WTC11 (cell line): Measurements from ENCODE around the gene KSR2. TPM values are rescaled to one million over a fixed set of nuclear protein-coding genes. Genes with fewer than 3 reads are reported as not detected.

ENCODE experiments used
- ATAC-seq: fragments of 200-7000 bp; cut with Tn5 transposase; 2 replicates; pipeline ENCODE4 v1.10.0; 2021; ENCODE audit warnings: mild to moderate bottlenecking, moderate library complexity
- CTCF ChIA-PET: fragments of 300-600 bp; sonication (Branson Sonifier 250); formaldehyde crosslinking; loops from one replicate; lab custom pipeline; 2021; ENCODE audit warnings: antibody characterized with exemption; lab: Charles Lee
- POLR2A ChIA-PET: fragments of 350-600 bp; sonication (Branson Sonifier 250); formaldehyde crosslinking; loops from one replicate; lab custom pipeline; 2021; ENCODE audit warnings: antibody characterized with exemption; lab: Charles Lee
- DNase-seq: peaks from one replicate; pipeline ENCODE4 v3.0.0; 2021; ENCODE audit warnings: low spot score
- H3K27ac Mint-ChIP-seq: 2 replicates; pipeline ENCODE4 v1.8.0; 2021; ENCODE audit warnings: mixed read lengths
- H3K27me3 Mint-ChIP-seq: 2 replicates; pipeline ENCODE4 v1.8.0; 2021; ENCODE audit warnings: low read depth, mild to moderate bottlenecking, moderate library complexity, mixed read lengths
- H3K36me3 Mint-ChIP-seq: 2 replicates; pipeline ENCODE4 v1.8.0; 2021; ENCODE audit warnings: mixed read lengths
- H3K4me1 Mint-ChIP-seq: 2 replicates; pipeline ENCODE4 v1.8.0; 2022; ENCODE audit warnings: mixed read lengths
- H3K4me3 Mint-ChIP-seq: 2 replicates; pipeline ENCODE4 v1.8.0; 2021; ENCODE audit warnings: mild to moderate bottlenecking, moderate library complexity, mixed read lengths
- H3K9me3 Mint-ChIP-seq: 2 replicates; pipeline ENCODE4 v1.8.0; 2021; ENCODE audit warnings: mixed read lengths
- AFF4 ChIP-seq: sonication (generic); formaldehyde crosslinking; IDR thresholded peaks from 2 replicates; pipeline ENCODE4 v1.8.1; 2023; ENCODE audit warnings: mild to moderate bottlenecking, missing genetic modification reagents, borderline replicate concordance
- AR ChIP-seq: fragments of 250-450 bp; sonication (Bioruptor Pico); IDR thresholded peaks from 2 replicates; pipeline ENCODE4 v1.9.0; 2021; ENCODE audit warnings: mild to moderate bottlenecking
- CREM ChIP-seq: sonication (generic); formaldehyde crosslinking; IDR thresholded peaks from 2 replicates; pipeline ENCODE4 v1.8.1; 2022; ENCODE audit warnings: mild to moderate bottlenecking, missing genetic modification reagents, moderate library complexity
- FOXK1 ChIP-seq: sonication (generic); formaldehyde crosslinking; IDR thresholded peaks from 2 replicates; pipeline ENCODE4 v1.8.0; 2022; ENCODE audit warnings: mild to moderate bottlenecking, moderate library complexity, missing genetic modification reagents
- GABPB1 ChIP-seq: sonication (generic); formaldehyde crosslinking; IDR thresholded peaks from 2 replicates; pipeline ENCODE4 v1.8.1; 2023; ENCODE audit warnings: mild to moderate bottlenecking, missing genetic modification reagents
- GRHL2 ChIP-seq: fragments of 250-450 bp; sonication (Bioruptor Pico); IDR thresholded peaks from 2 replicates; pipeline ENCODE4 v1.8.0; 2022; ENCODE audit warnings: mild to moderate bottlenecking, moderate library complexity; ENCODE audit not compliant: insufficient replicate concordance, severe bottlenecking
- NFATC4 ChIP-seq: fragments of 250-450 bp; sonication (Bioruptor Pico); IDR thresholded peaks from 2 replicates; pipeline ENCODE4 v1.9.0; 2021; ENCODE audit warnings: mild to moderate bottlenecking
- NFE2L1 ChIP-seq: sonication (generic); formaldehyde crosslinking; IDR thresholded peaks from 2 replicates; pipeline ENCODE4 v1.8.1; 2023; ENCODE audit warnings: missing genetic modification reagents
- RELA ChIP-seq: sonication (generic); formaldehyde crosslinking; IDR thresholded peaks from 2 replicates; pipeline ENCODE4 v1.8.1; 2022; ENCODE audit warnings: missing genetic modification reagents, mild to moderate bottlenecking, borderline replicate concordance
- RORB ChIP-seq: fragments of 250-450 bp; sonication (Bioruptor Pico); IDR thresholded peaks from 2 replicates; pipeline ENCODE4 v1.9.0; 2021; ENCODE audit warnings: mild to moderate bottlenecking
- SMAD3 ChIP-seq: sonication (generic); formaldehyde crosslinking; IDR thresholded peaks from 2 replicates; pipeline ENCODE4 v1.8.0; 2022; ENCODE audit warnings: missing genetic modification reagents, mild to moderate bottlenecking, borderline replicate concordance
- ZNF232 ChIP-seq: sonication (generic); formaldehyde crosslinking; IDR thresholded peaks from 2 replicates; pipeline ENCODE4 v1.8.0; 2022; ENCODE audit warnings: mild to moderate bottlenecking, missing genetic modification reagents
- ZNF263 ChIP-seq: sonication (generic); formaldehyde crosslinking; IDR thresholded peaks from 2 replicates; pipeline ENCODE4 v1.8.1; 2022; ENCODE audit warnings: low read depth, mild to moderate bottlenecking, moderate library complexity, missing genetic modification reagents
- ZNF396 ChIP-seq: fragments of 250-450 bp; sonication (Bioruptor Pico); IDR thresholded peaks from 2 replicates; pipeline ENCODE4 v1.8.0; 2021; ENCODE audit warnings: mild to moderate bottlenecking, moderate library complexity, borderline replicate concordance
- ZNF416 ChIP-seq: fragments of 250-450 bp; sonication (Bioruptor Pico); IDR thresholded peaks from 2 replicates; pipeline ENCODE4 v1.9.0; 2021; ENCODE audit warnings: mild to moderate bottlenecking, inconsistent platforms
- ZNF425 ChIP-seq: fragments of 250-450 bp; sonication (Bioruptor Pico); conservative IDR thresholded peaks from 2 replicates; pipeline ENCODE4 v1.9.0; 2021; ENCODE audit warnings: mild to moderate bottlenecking
- total RNA-seq: library from RNA; stranded (reverse); gene quantifications from 3 replicates; pipeline ENCODE4 v1.2.3, GENCODE V29; 2021
- TF ChIP-seq, protein P1 (sequence below): sonication (generic); formaldehyde crosslinking; IDR thresholded peaks from 2 replicates; pipeline ENCODE4 v1.8.0; 2023; ENCODE audit warnings: missing genetic modification reagents
- TF ChIP-seq, protein P2 (sequence below): sonication (generic); formaldehyde crosslinking; IDR thresholded peaks from 2 replicates; pipeline ENCODE4 v1.8.1; 2023; ENCODE audit warnings: mild to moderate bottlenecking, moderate library complexity, missing genetic modification reagents
- TF ChIP-seq, protein P3 (sequence below): fragments of 250-450 bp; sonication (Bioruptor Pico); IDR thresholded peaks from 2 replicates; pipeline ENCODE4 v1.9.0; 2021; ENCODE audit warnings: mild to moderate bottlenecking, borderline replicate concordance

KSR2 gene
- total RNA-seq, 1 experiment from 2014 or later = 2.4 TPM

DNA sequence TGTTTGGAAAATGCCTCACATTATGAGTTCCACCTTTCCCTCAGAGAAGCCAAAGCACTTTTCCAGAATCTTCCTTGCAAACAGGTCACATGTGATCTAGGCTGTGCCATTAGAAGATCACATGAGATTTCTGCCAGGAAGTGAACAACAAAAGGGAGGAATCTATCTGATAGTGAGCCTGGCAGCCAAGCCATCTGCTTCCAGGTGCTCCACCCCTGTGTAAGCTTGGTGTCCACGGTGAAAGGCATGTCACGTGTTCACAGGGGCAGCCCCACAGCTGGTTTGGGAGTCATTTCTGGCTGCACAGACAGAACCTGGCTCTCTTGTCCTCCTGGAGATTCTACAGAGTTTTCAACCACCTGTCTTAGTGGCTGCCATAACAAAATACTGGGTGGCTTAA is 3.5 kb upstream of the KSR2 start (continued):
- TF ChIP-seq AFF4 (CRISPR knock-in tag) = no peak
- no peak for TF ChIP-seq NFE2L1 (CRISPR knock-in tag)
- TF ChIP-seq SMAD3 = no peak
- no peak for TF ChIP-seq GABPB1 (CRISPR knock-in tag)
- TF ChIP-seq NFATC4 (CRISPR knock-in tag) = no peak
- TF ChIP-seq, protein P1, sequence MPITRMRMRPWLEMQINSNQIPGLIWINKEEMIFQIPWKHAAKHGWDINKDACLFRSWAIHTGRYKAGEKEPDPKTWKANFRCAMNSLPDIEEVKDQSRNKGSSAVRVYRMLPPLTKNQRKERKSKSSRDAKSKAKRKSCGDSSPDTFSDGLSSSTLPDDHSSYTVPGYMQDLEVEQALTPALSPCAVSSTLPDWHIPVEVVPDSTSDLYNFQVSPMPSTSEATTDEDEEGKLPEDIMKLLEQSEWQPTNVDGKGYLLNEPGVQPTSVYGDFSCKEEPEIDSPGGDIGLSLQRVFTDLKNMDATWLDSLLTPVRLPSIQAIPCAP (CRISPR knock-in tag) = no peak
- no peak for TF ChIP-seq FOXK1 (CRISPR knock-in tag)
- no peak for TF ChIP-seq AR (CRISPR knock-in tag)
- TF ChIP-seq, all 79 proteins: peak for 0

- CTCF ChIA-PET = interaction anchor here (0.6 kb wide), 1 partner anchor 86 kb away, joined by 4 read pairs; no protein-coding TSS in a partner anchor
- TF ChIP-seq GRHL2 (CRISPR knock-in tag) (no peak), RELA (CRISPR knock-in tag) (no peak), CREM (CRISPR knock-in tag) (no peak), RORB (CRISPR knock-in tag) (no peak), ZNF416 (CRISPR knock-in tag) (no peak), ZNF425 (no peak), ZNF263 (CRISPR knock-in tag) (no peak), ZNF232 (no peak), ZNF396 (CRISPR knock-in tag) (no peak), FOXK1 (CRISPR knock-in tag) (no peak)
- TF ChIP-seq, protein P1 (CRISPR knock-in tag) = no peak
- TF ChIP-seq, protein P2, sequence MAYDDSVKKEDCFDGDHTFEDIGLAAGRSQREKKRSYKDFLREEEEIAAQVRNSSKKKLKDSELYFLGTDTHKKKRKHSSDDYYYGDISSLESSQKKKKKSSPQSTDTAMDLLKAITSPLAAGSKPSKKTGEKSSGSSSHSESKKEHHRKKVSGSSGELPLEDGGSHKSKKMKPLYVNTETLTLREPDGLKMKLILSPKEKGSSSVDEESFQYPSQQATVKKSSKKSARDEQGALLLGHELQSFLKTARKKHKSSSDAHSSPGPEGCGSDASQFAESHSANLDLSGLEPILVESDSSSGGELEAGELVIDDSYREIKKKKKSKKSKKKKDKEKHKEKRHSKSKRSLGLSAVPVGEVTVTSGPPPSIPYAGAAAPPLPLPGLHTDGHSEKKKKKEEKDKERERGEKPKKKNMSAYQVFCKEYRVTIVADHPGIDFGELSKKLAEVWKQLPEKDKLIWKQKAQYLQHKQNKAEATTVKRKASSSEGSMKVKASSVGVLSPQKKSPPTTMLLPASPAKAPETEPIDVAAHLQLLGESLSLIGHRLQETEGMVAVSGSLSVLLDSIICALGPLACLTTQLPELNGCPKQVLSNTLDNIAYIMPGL (CRISPR knock-in tag) = no peak
- TF ChIP-seq, protein P3, sequence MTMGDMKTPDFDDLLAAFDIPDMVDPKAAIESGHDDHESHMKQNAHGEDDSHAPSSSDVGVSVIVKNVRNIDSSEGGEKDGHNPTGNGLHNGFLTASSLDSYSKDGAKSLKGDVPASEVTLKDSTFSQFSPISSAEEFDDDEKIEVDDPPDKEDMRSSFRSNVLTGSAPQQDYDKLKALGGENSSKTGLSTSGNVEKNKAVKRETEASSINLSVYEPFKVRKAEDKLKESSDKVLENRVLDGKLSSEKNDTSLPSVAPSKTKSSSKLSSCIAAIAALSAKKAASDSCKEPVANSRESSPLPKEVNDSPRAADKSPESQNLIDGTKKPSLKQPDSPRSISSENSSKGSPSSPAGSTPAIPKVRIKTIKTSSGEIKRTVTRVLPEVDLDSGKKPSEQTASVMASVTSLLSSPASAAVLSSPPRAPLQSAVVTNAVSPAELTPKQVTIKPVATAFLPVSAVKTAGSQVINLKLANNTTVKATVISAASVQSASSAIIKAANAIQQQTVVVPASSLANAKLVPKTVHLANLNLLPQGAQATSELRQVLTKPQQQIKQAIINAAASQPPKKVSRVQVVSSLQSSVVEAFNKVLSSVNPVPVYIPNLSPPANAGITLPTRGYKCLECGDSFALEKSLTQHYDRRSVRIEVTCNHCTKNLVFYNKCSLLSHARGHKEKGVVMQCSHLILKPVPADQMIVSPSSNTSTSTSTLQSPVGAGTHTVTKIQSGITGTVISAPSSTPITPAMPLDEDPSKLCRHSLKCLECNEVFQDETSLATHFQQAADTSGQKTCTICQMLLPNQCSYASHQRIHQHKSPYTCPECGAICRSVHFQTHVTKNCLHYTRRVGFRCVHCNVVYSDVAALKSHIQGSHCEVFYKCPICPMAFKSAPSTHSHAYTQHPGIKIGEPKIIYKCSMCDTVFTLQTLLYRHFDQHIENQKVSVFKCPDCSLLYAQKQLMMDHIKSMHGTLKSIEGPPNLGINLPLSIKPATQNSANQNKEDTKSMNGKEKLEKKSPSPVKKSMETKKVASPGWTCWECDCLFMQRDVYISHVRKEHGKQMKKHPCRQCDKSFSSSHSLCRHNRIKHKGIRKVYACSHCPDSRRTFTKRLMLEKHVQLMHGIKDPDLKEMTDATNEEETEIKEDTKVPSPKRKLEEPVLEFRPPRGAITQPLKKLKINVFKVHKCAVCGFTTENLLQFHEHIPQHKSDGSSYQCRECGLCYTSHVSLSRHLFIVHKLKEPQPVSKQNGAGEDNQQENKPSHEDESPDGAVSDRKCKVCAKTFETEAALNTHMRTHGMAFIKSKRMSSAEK = no peak
- peaks cover 20% of the 10 kb centered on the region for H3K4me1 Mint-ChIP-seq
- peaks cover 27% of the 10 kb centered on the region for H3K9me3 Mint-ChIP-seq
- peak overlapping the region; percentile 9 for H3K4me3 Mint-ChIP-seq
- H3K27ac Mint-ChIP-seq = no peak overlapping the region
- peaks cover 16% of the 10 kb centered on the region for H3K36me3 Mint-ChIP-seq
- H3K27me3 Mint-ChIP-seq = peaks cover 20% of the 10 kb centered on the region
- POLR2A ChIA-PET = no interaction called here
- DNase-seq (no peak), ATAC-seq (no peak)
Measured at GRCh38 chr12:117970334-117970733, 1.5 kb upstream of the KSR2 start.
